DMS153 treated with DMSO at 0.1 percent for 48 hours (cell line): ENCODE measurements around the gene PROM1.
A peak's percentile ranks its signal among the peaks of the same experiment; 100 is the strongest.

Experiments
- DNase-seq: peaks from one replicate; lab custom pipeline; 2025; ENCODE audit not compliant: unreplicated experiment; lab: John Stamatoyannopoulos, UW

Gene PROM1, protein sequence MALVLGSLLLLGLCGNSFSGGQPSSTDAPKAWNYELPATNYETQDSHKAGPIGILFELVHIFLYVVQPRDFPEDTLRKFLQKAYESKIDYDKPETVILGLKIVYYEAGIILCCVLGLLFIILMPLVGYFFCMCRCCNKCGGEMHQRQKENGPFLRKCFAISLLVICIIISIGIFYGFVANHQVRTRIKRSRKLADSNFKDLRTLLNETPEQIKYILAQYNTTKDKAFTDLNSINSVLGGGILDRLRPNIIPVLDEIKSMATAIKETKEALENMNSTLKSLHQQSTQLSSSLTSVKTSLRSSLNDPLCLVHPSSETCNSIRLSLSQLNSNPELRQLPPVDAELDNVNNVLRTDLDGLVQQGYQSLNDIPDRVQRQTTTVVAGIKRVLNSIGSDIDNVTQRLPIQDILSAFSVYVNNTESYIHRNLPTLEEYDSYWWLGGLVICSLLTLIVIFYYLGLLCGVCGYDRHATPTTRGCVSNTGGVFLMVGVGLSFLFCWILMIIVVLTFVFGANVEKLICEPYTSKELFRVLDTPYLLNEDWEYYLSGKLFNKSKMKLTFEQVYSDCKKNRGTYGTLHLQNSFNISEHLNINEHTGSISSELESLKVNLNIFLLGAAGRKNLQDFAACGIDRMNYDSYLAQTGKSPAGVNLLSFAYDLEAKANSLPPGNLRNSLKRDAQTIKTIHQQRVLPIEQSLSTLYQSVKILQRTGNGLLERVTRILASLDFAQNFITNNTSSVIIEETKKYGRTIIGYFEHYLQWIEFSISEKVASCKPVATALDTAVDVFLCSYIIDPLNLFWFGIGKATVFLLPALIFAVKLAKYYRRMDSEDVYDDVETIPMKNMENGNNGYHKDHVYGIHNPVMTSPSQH

DNA sequence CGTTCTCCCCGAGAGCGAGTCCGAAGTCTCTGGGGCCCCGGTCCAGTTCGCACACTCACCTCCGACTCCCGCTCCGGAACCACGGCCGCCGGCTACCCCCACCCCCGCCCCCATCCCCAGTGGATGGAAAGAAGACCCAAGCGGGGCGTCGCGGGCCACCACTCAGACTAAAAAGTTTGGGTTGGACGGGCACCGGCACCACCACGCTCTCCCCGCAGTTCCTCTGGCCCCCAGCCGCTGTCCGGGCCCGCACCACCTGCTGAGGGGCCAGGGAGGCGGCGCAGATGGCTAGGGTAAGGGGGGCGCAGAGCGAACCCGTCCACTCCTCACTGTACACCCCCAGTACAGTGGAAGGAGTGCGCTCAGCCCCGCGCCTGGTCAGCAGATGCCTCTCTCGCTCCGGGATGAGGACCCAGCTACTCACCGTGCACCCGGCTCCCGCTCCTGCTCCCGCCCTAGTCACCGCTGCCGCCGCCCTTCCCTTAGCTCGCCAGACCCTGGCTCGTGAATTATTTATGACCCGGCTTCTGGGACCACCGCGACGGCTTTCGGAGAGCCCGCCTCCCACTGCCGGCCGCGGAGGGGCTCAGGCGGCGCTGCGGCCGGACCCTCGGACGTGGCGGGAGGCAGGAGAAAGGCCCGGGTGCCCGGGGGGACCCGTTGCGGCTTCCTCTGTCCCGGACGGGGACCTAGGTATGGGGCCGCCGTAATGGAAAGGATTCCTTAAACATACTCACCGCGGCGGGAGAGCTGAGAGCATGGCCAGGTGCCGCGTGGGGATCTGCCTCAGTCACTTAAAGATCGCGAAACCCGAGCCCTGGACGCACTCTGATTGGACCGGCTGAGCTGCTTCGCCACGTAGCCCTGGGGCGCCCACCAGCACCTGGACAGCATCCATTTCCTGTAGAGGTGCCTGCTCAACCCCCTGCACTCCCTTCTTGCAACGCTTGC lies at the start of gene PROM1:
Gene PROM1 (minus strand): TSS at position 783 of the 951 bp plus-strand sequence. CDS start 8,117 bp downstream, outside the sequence.
- DNase-seq, result peak; percentile 29

DNA sequence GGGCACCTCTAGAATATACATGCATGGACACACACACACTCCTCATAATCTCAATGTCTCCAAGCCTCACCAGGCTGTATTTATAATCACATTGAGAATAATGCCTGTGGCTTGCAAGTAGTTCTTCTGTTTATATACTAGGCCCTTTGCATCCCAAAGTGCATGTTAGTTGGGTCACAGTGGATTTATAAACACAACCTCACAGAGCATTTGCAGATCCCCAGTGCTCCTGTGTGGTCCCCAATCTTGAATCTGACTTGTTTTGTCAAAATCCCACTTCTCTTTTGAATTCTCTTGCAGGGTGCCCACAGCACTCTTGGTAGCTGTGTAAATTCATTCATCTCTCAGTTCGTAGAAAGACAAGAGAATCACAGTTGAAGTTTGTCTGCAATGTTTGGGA lies 49.6 kb upstream of the PROM1 start:
- DNase-seq, result no peak

DNA sequence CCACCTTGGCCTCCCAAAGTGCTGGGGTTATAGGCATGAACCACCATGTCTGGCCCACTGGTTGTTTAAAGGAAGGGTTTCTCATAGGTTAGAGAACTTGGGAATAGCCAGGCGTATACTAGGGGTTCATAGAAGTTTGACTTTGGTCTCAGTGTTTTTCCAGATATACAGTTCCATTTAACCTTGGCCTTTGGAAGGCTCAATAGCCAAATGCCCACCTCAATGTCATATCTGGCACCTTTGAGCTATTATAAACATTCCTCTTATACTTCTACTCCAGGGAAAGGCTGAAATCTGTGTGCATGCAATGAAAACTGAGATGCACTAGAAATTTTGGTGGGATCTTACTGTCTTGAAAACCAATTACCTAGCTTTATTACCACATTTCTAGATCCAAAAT lies 47.5 kb upstream of the PROM1 start:
- DNase-seq, result no peak

DNA sequence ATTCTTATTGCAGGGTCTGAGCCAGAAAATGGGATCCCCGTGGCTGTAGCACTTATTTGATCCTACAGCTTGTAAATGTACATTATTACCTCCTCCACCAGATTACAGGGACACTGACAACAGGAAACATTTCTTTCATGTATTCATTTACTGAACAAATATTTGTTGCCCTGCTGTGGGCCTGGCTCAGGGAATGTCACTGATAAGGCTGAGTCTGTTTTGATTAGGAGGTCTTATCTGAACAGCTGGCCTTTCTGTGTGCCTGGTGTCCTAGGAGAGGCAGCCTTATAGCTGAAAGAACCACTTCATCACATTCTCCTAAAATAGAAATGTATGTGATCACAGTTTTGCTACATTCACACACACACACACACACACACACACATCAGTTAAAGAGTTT lies 45.5 kb upstream of the PROM1 start:
- DNase-seq, result peak; percentile 26

DNA sequence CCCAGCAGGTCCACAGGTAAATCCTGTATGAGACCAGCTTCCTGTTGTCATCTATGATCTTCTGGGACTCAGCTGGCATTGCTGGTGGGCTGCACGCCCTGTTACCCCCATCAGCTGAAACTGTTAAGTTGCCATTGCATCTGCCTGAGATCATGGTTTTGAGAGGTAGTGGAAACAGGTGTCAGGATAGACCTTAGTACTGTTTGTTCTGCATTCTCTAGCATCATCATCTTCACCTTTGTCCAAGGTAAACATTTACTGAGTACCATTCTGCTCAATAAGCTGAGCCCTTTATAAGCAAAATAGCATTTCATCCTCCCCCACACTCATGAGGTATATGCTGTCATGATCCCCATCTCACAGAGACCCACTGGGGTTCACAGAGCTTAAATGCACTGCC lies 42.9 kb upstream of the PROM1 start:
- no peak for DNase-seq

DNA sequence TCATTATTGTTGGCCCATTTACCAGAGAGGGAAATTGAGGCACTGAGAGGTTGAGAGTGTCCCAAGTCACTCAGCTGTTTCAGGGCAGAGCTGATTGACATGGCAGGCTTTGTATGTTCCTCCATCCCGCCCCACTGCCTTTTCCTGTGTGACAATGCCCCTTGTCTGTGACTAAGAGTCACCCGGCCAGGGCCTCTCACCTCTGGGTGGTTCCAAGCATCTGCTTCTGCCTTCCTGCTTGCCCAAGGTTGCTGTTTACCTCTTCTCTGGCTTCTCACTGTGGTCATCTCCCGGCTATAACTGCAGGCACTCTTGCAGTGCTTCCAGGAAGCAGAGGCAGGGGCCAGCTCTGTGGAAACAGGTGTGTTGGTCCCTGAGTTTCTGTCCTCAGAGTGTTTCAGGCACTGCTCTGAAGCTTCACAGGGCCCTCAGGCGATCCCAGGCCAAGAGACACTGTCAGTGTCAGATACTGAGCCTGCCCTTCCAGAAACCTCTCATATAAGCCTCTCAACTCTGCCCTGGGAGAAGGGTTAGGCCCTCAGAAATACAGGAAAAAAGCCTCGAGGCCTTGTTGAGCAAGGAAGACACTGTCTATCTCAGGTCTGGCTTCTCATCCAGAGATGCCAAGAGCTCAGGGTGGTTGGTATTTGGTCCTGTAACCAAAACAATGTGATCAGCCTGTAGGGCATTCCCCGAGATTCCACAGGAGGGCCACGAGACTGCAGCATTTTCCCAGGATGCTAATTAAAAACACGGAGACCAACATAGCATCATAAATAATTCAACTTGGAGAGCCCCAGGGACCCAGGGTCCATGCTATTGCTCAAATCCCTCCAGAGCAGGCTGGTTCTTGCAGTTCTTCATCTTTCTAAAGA lies 42.0 kb upstream of the PROM1 start:
- no peak for DNase-seq

DNA sequence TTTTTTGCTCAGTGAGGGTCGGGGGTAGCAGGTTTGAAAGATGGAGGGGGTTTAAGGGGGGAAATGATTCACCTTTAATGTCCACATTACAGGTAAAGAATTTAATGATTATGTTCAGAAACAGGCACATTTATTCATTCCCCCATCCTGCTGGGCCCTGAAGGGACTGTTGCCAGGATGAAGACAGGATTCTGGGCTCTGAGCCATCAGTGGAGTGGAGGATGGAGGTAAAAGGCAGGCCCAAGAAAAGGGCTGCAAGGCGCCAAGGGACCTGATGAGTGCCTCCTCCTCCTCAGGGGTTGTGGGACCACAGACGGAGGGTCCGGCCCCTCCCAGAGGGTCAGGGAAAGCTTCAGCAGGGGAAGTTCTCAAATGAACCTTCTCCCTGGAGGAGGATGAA lies 40.4 kb upstream of the PROM1 start:
- no peak for DNase-seq

DNA sequence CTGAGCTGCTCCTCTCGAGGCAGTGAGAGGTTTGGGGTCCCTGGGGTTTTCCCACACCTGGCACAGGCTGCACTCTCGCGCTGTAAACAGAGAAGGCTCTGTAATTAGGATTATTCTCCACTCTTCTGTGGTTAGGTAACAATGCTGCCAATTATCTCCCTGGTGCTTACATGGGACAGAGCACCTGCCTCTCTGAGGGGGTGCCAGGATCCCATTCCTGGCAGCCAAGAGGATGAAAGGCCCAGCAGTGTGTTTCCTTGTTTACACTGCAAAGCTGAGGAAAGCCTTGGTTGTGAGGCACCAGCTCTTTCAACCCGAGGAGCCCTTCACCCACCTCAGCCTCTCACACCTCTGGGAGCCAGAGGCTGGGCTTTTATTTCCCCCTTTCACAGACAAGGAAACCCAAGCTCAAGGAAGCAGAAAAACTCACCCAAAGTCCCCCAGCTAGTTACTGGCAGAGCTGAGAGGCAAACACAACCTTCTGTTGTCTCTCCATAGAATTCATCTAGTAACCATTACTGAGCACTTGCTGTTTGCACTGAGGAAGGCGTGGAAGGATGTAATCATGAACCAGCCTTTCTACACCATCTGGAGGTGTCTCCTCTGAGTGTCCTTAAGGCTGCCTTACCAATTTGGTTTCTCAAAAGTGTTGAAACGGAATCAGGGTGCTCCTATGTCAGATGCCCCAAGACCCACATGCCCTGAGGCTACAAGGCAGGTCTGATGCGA lies 39.7 kb upstream of the PROM1 start:
- DNase-seq, result peak; percentile 76

DNA sequence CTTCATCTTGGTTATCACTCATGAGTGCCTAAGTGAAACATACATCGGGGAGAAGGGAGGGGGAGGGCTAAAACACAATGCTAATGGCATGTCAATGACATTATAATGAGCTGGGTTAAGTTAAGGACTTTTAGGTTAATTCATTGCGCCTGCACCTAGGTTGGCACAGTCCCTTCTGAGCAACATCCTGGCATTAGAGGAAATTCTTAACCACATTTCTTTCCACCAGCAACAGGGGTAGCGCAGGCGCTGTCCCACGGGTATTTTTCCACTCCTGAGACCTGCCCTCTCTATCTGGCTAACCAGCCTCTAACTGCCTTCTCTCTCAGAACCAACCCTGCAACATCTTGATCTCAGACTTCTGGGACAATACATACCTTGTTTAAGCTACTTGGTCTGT lies 39.0 kb upstream of the PROM1 start:
- no peak for DNase-seq

DNA sequence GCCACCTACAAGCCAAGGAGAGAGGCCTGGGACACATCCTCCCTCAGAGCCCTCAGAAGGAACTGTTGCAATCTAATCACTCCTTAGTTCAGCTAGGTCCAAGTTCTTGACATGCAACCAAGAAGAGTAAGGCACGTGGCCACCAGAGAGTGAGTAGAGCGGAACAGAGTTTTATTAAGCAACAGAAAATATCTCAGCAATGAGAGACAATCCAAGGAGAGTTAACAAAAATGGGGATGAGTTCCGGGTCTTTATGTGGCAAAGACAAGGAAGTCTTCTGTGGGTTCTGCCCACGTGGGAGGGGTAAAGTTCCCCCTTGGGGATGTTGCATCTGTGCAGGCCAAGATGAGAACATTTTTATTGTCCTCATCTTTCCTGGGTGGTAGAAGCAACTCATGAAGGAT lies 38.5 kb upstream of the PROM1 start:
- DNase-seq, result no peak

DNA sequence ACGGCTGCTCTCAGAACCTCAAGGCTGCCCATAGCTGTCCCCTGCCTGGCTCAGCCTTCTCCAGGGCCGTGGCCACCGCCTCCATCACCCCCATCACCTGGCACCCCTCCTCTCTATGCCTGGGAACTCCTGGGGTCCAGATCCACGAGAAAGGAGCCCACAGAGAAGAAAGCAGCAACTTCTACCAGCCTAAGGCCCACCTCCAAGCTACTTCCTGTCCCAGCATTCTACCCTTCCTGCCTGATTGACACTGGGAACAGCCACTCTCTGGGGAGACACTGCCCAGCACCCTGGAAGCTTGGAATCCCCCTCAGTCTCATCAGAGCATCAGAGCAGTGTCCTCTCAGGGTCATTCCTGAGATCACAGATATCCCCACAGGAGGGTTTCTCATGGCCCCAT lies 36.9 kb upstream of the PROM1 start:
- no peak for DNase-seq

DNA sequence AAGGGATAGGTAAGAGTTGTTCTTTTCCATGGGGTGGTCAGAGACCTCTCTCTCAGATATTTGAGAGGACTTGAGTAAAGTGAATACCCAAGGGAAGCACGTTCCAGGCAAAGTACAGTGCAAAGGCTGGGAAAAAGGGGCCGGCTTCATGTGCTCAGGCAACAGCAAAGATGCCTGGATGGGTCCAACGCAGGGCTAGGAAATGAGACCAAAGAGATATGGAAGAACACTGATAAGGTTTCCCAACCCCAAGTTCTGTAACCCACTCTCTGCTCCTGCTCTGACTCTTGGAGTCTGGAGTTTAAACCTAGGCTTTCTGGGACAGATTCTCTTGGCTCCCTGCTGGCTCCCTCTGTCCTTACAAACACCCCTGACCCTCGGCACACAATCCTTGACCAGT lies 36.2 kb upstream of the PROM1 start:
- no peak for DNase-seq

DNA sequence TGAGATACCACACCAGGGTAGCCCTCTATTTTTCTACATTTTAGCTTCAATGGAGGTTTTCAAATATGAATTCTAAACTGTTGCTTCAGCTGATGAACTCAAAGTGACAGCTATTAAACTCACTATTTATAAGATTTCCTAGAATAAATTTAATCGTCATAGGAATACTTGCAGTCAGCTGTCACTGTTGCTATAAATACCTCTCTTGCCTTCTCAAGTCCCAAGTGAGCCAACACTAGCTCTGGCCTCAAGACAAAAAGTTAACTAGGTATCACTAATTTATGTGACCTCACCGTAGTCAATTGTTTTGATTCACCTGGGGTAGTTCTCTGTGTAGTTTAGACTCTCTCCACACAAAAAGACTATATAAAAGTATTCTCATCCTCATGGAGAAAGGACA lies 34.3 kb upstream of the PROM1 start:
- DNase-seq, result no peak

DNA sequence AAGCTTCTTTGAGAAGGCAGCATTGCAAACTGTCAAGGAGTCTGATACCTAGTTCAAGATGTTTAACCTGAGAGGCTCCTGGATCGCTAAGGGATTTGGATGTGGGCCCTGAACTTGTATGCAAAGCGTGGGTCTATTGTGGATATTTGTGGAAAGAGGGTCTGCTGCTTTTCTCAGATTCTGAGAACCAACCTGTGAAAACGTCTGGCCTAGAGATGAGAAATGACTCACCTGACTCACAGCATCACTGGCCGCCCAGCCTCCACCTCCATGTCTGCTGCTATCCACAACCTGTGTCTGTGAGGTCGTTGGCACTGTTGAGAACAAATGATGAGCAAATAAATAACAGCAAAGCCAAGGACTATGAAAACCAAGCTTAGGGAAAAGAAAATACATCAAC lies 33.3 kb upstream of the PROM1 start:
- DNase-seq, result no peak

DNA sequence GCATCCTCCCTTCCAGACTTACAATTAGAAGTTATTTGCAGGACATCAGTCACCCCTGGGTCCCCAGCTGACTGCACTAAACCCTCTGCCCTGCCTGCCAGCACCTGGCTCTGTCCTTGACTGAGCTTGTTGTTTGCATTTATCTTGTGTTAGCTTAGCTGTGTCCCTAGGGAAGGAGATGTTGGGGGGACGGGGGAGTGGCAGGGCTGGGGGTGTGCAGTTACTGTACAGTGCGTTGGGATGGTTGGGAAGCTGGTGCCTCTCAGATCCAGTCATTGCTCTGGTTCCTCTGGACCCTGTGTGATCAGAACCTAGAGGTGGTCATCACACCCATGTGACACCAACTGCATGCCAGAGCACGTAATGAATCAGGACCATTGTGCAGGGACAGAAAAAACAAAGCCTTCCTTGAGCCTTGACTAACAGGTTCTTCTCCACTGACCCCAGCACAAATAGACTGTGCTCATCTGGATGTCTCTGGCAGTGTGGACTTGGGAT lies 32.7 kb upstream of the PROM1 start:
- no peak for DNase-seq

DNA sequence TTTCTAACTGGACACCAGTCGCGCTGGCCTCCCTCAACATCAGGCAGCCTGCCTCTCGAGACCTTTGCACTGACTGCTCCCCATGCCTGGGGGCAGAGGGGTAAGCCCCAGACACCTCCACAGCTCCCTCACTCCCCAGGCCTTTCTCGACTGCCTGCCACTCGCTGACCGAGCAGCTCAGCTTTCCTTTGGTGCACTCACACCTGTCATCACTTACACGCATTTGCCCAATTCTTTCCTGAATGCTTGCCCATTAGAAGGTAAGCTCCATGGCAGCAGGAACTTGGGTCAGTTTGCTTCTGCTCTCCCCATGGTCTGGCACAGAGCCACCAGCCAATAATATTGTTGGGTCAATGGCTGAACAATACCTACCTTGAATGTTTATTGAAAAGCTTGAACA lies 32.2 kb upstream of the PROM1 start:
- no peak for DNase-seq

DNA sequence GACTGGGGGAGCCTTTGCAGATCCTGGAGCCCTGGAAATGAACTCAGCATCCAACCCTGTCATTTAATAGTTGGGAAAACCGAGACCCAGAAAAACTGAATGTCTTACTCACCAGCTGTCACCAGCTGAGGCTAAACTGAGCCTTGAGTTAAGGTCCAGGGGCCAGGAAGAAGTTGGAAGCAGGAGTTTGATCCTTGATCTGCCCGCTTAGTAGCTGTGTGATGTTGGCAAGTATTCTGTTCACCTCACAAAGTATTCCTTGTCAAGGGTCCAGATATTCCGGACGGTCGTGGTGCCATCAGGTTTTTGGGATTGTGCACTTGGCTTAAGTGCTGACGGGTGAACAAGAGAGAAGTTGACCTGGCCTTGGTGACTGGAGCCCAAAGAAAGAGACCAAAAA lies 30.7 kb upstream of the PROM1 start:
- DNase-seq, result no peak

DNA sequence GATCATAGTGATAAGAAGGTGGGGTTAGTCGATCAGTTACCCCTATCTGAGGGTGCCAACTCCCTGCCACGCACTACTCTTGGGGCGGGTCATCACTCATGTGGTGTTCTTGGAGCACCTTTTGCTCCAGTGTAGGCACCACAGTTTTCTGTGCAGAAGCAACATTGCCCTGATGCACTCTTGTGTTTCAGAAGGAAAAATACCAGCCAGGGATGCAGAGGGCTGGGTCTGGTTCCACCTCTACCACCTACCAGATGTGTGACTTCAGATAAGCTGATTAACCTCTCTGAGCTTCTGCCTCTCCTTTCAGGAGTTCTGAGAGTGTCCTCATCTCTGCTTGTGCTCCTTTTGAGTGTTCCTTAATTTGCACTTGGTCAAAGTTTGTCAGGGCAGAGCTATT lies 29.9 kb upstream of the PROM1 start:
- no peak for DNase-seq

DNA sequence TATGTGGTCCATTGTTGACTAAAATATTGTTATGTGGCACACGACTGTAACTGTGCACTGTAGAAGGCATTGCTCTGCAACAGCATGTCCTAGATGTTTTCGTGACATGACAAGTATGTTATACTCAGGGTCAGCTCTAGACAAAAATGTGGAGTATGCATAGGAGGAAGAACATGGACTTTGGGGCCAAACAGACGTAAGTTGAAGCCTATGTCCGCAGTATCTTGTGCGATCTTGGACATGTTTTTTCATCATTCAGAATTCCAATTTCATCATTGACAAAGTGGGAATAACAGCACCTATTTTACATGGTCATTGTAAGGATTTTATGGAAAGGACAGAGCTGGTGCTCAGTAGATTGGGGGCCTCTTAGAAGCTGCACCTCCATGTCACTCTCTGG lies 27.7 kb upstream of the PROM1 start:
- no peak for DNase-seq
